Hematopoietic multipotent progenitor cell (in vitro differentiated cells): ENCODE measurements around the gene MRPL14. TPM values are rescaled to one million over a fixed set of nuclear protein-coding genes. Genes with fewer than 3 reads are reported as not detected.

Source experiments
- DNase-seq, 3 donors: peaks; one replicate each; pipeline ENCODE4 v3.0.0-alpha.2; 2011 to 2015; ENCODE audit warnings: low read depth in 2 of 3, low spot score in 2 of 3
- total RNA-seq: library from RNA; depleted of rRNA; stranded (reverse); fragments of >200 nt; gene quantifications from one replicate; pipeline ENCODE4 v1.2.3, GENCODE V29; 2012

Gene MRPL14
- total RNA-seq, 1 donor, result 20.5 TPM

- DNase-seq, result no peak
Observed at GRCh38 chr6:44067173-44068139, 59.8 kb downstream of the MRPL14 start.

- no peak for DNase-seq
Observed at GRCh38 chr6:44066394-44067172, 60.7 kb downstream of the MRPL14 start.

GRCh38 chr6:44065443-44066140 is 61.7 kb downstream of the MRPL14 start:
- DNase-seq, result no peak

- DNase-seq, result no peak
Observed at GRCh38 chr6:44064948-44065272, 62.3 kb downstream of the MRPL14 start.

- peak in 2 of 3 donors; percentile 61 to 77 for DNase-seq
Observed at GRCh38 chr6:44064089-44064947, 62.9 kb downstream of the MRPL14 start.

GRCh38 chr6:44063561-44064059 is 63.6 kb downstream of the MRPL14 start:
- no peak for DNase-seq

Other genes with a start within 250 kb of the MRPL14 start
- 6.5 TPM for gene TMEM63B, start 102 bp upstream of the MRPL14 start, total RNA-seq
- 7.3 TPM for gene CAPN11, start 31.4 kb upstream of the MRPL14 start, total RNA-seq
- gene MYMX, start 89.5 kb upstream of the MRPL14 start, total RNA-seq, result 0.27 TPM
- gene SLC29A1, start 96.1 kb upstream of the MRPL14 start, total RNA-seq, result 26.9 TPM
- gene HSP90AB1, start 119.6 kb upstream of the MRPL14 start, total RNA-seq, result 770 TPM
- 48.2 TPM for gene SLC35B2, start 130.1 kb upstream of the MRPL14 start, total RNA-seq
- gene NFKBIE, start 138.1 kb upstream of the MRPL14 start, total RNA-seq, result 38.8 TPM
- under 0.01 TPM for gene TMEM151B, start 143.0 kb upstream of the MRPL14 start, total RNA-seq
- gene AARS2, start 185.9 kb upstream of the MRPL14 start, total RNA-seq, result 19.9 TPM
- not detected for gene SPATS1, start 215.2 kb upstream of the MRPL14 start, total RNA-seq